HG02840 (cell line): Measurements from ENCODE around the gene DNAJC8.

Experiments
- ATAC-seq: cut with Tn5 transposase; IDR thresholded peaks from one replicate; pipeline ENCODE4 v1.9.1; 2021; ENCODE audit warnings: mild to moderate bottlenecking, moderate library complexity, moderate number of reproducible peaks; ENCODE audit not compliant: unreplicated experiment, low FRiP score

Gene DNAJC8

DNA sequence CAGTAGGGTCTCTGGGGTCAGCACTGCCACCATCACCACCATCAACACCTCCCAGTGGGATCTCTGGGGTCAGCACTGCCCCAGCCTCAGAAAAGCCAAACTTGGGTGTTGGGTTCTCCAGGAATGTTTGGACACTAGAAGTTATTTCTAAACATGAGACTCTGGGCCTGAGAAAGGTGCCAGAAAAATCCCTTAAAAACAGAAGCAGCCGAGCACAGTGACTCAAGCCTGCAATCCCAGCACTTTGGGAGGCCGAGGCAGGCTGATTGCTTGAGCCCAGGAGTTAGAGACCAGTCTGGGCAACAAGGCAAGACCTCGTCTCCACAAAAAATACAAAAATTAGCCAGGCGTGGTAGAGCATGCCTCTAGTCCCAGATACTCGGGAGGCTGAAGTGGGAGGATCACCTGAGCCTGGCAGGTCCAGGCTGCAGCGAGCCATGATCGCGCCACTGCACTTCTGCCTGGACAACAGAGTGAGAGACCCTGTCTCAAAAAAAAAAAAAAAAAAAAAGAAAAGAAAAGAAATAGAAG, 56.8 kb downstream of the DNAJC8 start:
- ATAC-seq = no peak

GRCh38 chr1:28173980-28174297, 58.9 kb downstream of the DNAJC8 start:
- ATAC-seq = no peak

DNA sequence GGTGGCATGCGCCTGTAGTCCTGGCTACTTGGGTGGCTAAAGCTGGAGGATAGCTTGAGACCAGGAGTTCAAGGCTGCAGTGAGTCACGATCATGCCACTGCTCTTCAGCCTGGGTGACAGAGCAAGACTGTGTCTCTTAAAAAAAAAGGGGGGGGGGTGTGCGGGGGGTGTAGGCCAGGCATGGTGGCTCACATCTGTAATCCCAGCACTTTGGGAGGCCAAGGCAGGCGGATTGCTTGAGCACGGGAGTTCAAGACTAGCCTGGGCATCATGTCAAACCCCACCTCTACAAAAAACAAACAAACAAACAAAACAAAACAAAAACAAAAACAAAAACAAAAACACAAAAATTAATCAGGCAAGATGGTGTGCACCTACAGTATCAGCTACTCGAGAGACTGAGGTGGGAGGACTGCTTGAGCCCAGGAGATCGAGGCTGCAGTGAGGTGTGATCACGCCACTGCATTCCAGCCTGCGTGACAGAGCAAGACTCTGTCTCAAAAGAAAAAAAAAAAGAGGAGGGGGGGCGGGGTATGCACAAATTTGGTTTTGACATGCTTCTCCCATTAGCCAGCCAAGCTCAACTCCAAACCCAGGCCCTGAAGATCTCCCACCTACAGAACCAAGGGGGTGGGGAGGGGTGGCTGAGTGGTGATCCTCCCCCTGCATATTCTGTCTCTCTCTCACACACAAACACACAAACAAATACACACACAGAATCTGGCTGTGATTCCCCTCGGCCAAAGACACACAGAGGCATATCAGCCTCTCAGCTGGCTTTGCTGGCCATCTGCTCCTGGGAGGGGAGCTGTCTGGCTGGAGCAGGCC, 59.5 kb downstream of the DNAJC8 start:
- no peak for ATAC-seq

DNA sequence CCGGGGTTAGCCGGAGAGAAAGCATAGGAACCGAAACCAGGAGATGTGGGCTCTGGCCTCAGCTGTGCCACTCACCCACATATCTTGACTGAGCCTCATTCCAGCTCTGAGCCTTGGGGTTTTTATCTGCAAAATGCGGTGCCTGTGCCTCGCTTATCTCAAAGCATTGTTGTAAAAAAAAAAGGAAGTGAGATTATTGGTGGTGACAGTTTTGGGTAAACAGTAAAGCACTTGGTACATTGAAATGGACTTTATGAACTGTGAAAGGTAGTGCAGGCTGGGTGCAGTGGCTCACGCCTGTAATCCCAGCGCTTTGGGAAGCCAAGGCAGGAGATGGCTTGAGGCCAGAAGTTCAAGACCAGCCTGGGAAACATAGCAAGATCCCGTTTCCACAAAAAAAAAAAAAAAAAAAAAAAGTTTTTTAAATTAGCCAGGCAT, 60.1 kb downstream of the DNAJC8 start:
- peak; percentile 64 for ATAC-seq

GRCh38 chr1:28171246-28171645, 61.6 kb downstream of the DNAJC8 start:
- no peak for ATAC-seq

DNA sequence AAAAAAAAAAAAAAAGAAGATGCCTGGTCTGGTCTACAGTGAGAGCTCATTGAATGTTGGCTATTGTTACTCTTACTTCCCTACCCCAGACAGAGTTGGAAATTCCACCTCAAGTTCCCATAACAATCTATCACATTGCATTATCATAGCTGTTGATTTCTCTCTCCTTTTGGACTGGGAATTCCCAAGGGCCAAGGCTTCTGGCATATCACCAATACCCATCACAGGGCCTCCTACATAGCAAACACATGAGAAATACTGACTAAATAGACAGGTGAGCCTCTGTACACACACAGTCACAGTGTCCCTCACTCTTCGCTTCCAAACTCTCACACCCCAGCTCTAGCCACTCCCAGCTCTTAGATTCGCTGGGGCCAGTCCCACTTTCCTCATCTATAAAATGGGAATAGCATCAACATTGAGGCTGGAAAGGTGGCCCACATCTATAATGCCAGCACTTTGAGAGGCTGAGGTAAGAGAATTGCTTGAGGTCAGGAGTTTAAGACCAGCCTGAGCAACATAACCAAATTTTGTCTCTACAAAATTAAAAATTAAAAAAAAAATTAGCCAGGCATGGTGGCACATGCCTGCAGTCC, 62.7 kb downstream of the DNAJC8 start:
- no peak for ATAC-seq

- ATAC-seq = no peak
Measured at GRCh38 chr1:28163496-28164161, 69.2 kb downstream of the DNAJC8 start.

- ATAC-seq = no peak
Measured at GRCh38 chr1:28162151-28162550, 70.7 kb downstream of the DNAJC8 start.

- no peak for ATAC-seq
Measured at GRCh38 chr1:28161751-28162150, 71.1 kb downstream of the DNAJC8 start.

GRCh38 chr1:28160782-28161266, 72.0 kb downstream of the DNAJC8 start:
- no peak for ATAC-seq

GRCh38 chr1:28159680-28160079, 73.1 kb downstream of the DNAJC8 start:
- ATAC-seq = no peak

DNA sequence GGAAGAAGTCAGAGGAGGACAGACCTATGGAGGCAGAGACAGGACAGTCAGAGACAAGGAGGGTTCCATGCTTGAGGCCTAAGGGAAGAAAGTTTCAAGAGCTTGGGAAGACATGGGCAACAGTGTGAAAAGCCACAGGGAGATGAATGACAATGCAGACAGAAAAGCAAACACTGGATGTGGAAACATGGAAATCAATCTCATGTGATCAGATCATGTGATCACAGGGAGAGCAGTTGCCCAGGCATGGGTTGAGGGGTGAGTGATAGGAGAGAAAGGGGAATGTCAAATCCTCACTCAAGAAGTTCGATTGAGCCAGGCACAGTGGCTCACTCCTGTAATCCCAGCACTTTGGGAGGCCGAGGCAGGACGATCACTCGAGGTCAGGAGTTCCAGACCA, 73.6 kb downstream of the DNAJC8 start:
- ATAC-seq = no peak

GRCh38 chr1:28157894-28158293, 74.9 kb downstream of the DNAJC8 start:
- ATAC-seq = no peak

DNA sequence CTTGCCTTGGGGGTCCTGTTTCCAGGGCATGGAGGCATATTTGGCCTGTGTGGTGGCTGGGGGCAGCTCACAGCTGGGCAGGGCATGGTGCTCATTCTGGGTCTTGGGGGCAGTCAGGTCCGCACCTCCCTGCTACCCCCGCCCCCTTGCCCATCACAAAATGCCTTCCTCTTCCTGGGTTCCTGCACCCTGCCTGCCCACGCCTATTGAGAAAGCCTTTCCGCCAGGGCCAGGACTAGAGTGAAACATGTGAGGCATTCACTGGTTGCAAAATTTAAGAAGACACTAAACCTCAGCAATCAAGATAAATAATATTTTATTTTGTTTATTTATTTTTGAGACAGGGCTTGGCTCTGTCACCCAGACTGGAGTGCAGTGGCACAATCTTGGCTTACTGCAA, 76.0 kb downstream of the DNAJC8 start:
- no peak for ATAC-seq

- ATAC-seq = no peak
Measured at GRCh38 chr1:28155628-28156027, 77.2 kb downstream of the DNAJC8 start.

DNA sequence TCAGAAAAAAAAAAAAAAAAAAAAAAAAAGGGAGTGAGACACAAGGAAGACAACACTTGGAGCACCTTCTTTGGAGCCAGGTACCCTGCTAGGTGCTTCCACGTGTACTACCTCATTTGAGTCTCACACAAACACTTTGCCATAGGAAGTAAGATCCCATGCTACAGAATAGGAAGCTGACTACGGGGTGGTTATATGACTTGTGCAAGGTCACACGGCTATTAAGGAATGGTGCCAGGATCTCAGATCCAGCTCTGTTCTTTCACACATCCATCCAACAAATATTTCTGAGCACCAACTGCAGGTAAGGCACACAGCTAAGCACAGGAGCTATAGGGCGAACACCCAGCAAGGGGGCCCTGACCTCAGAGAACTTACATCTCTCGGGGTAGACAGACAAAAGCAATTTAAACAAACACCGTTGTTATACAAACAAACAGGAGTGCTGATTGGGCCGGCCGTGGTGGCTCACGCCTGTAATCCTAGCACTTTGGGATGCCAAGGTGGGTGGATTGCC, 78.7 kb downstream of the DNAJC8 start:
- no peak for ATAC-seq
